ENCODE data around the gene PRICKLE2.

PRICKLE2 gene

GRCh38 chr3:64253689-64254088 lies 28.4 kb upstream of the PRICKLE2 start:
- no peak for DNase-seq (ENCODE audit: low read depth in 2 of 2)

GRCh38 chr3:64251019-64251418 lies 25.8 kb upstream of the PRICKLE2 start:
- no peak for DNase-seq (ENCODE audit: low read depth in 2 of 2)

GRCh38 chr3:64247991-64248646 lies 22.9 kb upstream of the PRICKLE2 start:
- no peak for DNase-seq (ENCODE audit: low read depth in 2 of 2)

GRCh38 chr3:64244011-64244942 lies 19.0 kb upstream of the PRICKLE2 start:
- DNase-seq (ENCODE audit: low read depth in 2 of 2), result no peak

- DNase-seq (ENCODE audit: low read depth in 2 of 2), result no peak
Observed at GRCh38 chr3:64242435-64242834, 17.2 kb upstream of the PRICKLE2 start.

GRCh38 chr3:64240959-64241358 lies 15.7 kb upstream of the PRICKLE2 start:
- DNase-seq (ENCODE audit: low read depth in 2 of 2), result no peak

GRCh38 chr3:64240396-64240795 lies 15.1 kb upstream of the PRICKLE2 start:
- no peak for DNase-seq (ENCODE audit: low read depth in 2 of 2)

- DNase-seq (ENCODE audit: low read depth in 2 of 2), result no peak
Observed at GRCh38 chr3:64239841-64240240, 14.6 kb upstream of the PRICKLE2 start.

GRCh38 chr3:64238971-64239667 lies 13.9 kb upstream of the PRICKLE2 start:
- DNase-seq (ENCODE audit: low read depth in 2 of 2), result no peak

- DNase-seq (ENCODE audit: low read depth in 2 of 2), result no peak
Observed at GRCh38 chr3:64237083-64237482, 11.8 kb upstream of the PRICKLE2 start.

GRCh38 chr3:64235605-64236004 lies 10.3 kb upstream of the PRICKLE2 start:
- no peak for DNase-seq (ENCODE audit: low read depth in 2 of 2)

- no peak for DNase-seq (ENCODE audit: low read depth in 2 of 2)
Observed at GRCh38 chr3:64234571-64234970, 9.3 kb upstream of the PRICKLE2 start.

GRCh38 chr3:64232821-64233220 lies 7.6 kb upstream of the PRICKLE2 start:
- no peak for DNase-seq (ENCODE audit: low read depth in 2 of 2)

GRCh38 chr3:64229903-64230302 lies 4.6 kb upstream of the PRICKLE2 start:
- no peak for DNase-seq (ENCODE audit: low read depth in 2 of 2)

GRCh38 chr3:64228110-64228509 lies 2.8 kb upstream of the PRICKLE2 start:
- no peak for DNase-seq (ENCODE audit: low read depth in 2 of 2)

GRCh38 chr3:64226730-64227129 lies 1.5 kb upstream of the PRICKLE2 start:
- DNase-seq (ENCODE audit: low read depth in 2 of 2), result no peak

GRCh38 chr3:64225695-64226499 lies 631 bp upstream of the PRICKLE2 start:
- no peak for DNase-seq (ENCODE audit: low read depth in 2 of 2)

GRCh38 chr3:64223791-64224745 lies 1.2 kb downstream of the PRICKLE2 start:
- DNase-seq (ENCODE audit: low read depth in 2 of 2), result no peak

- no peak for DNase-seq (ENCODE audit: low read depth in 2 of 2)
Observed at GRCh38 chr3:64222501-64223111, 2.7 kb downstream of the PRICKLE2 start.

Measured in stimulated activated CD4-positive, alpha-beta T cell treated with anti-CD3 and anti-CD28 coated beads, Interleukin-15, amount 100 ng/mL, for 48 hours (primary cell).